Astrocyte (in vitro differentiated cells and primary cell): ENCODE data around the gene TJP1. TPM values are rescaled to one million over a fixed set of nuclear protein-coding genes. Genes with fewer than 3 reads are reported as not detected.

Source experiments
- DNase-seq: peaks from one replicate; pipeline ENCODE4 v3.0.0-alpha.2; 2010; ENCODE audit warnings: low read depth
- FAIRE-seq: peaks from 2 replicates; lab custom pipeline; 2011; peaks lifted over from hg19 to GRCh38; lab: Jason Lieb, UNC
- H2AFZ ChIP-seq: 2 replicates; pipeline ENCODE4 v1.6.0; 2012; ENCODE audit warnings: low read depth, low read length, inconsistent platforms
- H3K27ac ChIP-seq: 2 replicates; pipeline ENCODE4 v1.5.1; 2011; ENCODE audit warnings: low read depth, low read length, inconsistent platforms
- H3K27me3 ChIP-seq: 2 replicates; pipeline ENCODE4 v1.6.0; 2011; ENCODE audit warnings: low read length, inconsistent platforms; ENCODE audit not compliant: insufficient read depth
- H3K36me3 ChIP-seq: 2 replicates; pipeline ENCODE4 v1.5.1; 2011; ENCODE audit warnings: low read length, inconsistent platforms; ENCODE audit not compliant: insufficient read depth
- H3K4me1 ChIP-seq: 2 replicates; pipeline ENCODE4 v1.5.1; 2011; ENCODE audit warnings: low read length, inconsistent platforms; ENCODE audit not compliant: insufficient read depth
- H3K4me2 ChIP-seq: 2 replicates; pipeline ENCODE4 v1.6.0; 2012; ENCODE audit warnings: low read length, inconsistent platforms
- H3K4me3 ChIP-seq: 2 replicates; pipeline ENCODE4 v1.5.1; 2011; ENCODE audit warnings: low read depth, mild to moderate bottlenecking, low read length, inconsistent platforms; ENCODE audit not compliant: insufficient read depth
- H3K79me2 ChIP-seq: 2 replicates; pipeline ENCODE4 v1.6.0; 2012; ENCODE audit warnings: mild to moderate bottlenecking, low read length, inconsistent platforms; ENCODE audit not compliant: insufficient read depth
- H3K9ac ChIP-seq: 2 replicates; pipeline ENCODE4 v1.6.0; 2012; ENCODE audit warnings: mild to moderate bottlenecking, low read length, inconsistent platforms
- H3K9me3 ChIP-seq: 2 replicates; pipeline ENCODE4 v1.5.1; 2012; ENCODE audit warnings: low read depth, mild to moderate bottlenecking, low read length, inconsistent platforms; ENCODE audit not compliant: insufficient read depth
- H4K20me1 ChIP-seq: 2 replicates; pipeline ENCODE4 v1.6.0; 2012; ENCODE audit warnings: low read length, inconsistent platforms; ENCODE audit not compliant: insufficient read depth
- H3K27ac Mint-ChIP-seq: one replicate; pipeline ENCODE4 v1.8.0; 2021; ENCODE audit warnings: mild to moderate bottlenecking, mixed read lengths; ENCODE audit not compliant: unreplicated experiment
- H3K27me3 Mint-ChIP-seq: one replicate; pipeline ENCODE4 v1.8.0; 2021; ENCODE audit warnings: low read depth, mixed read lengths; ENCODE audit not compliant: unreplicated experiment
- H3K36me3 Mint-ChIP-seq: one replicate; pipeline ENCODE4 v1.8.0; 2021; ENCODE audit warnings: low read depth, mixed read lengths; ENCODE audit not compliant: unreplicated experiment
- H3K4me1 Mint-ChIP-seq: one replicate; pipeline ENCODE4 v1.8.0; 2021; ENCODE audit warnings: low read depth, mixed read lengths; ENCODE audit not compliant: unreplicated experiment
- H3K4me3 Mint-ChIP-seq: one replicate; pipeline ENCODE4 v1.8.0; 2021; ENCODE audit warnings: mild to moderate bottlenecking, moderate library complexity, mixed read lengths; ENCODE audit not compliant: unreplicated experiment
- H3K9me3 Mint-ChIP-seq: one replicate; pipeline ENCODE4 v1.8.0; 2021; ENCODE audit warnings: mild to moderate bottlenecking, mixed read lengths; ENCODE audit not compliant: unreplicated experiment
- CTCF ChIP-seq: IDR thresholded peaks from 2 replicates; pipeline ENCODE4 v1.5.1; 2011; ENCODE audit warnings: low read depth, mild to moderate bottlenecking, inconsistent platforms, low read length, moderate library complexity; ENCODE audit not compliant: insufficient read depth
- EZH2 ChIP-seq: IDR thresholded peaks from 2 replicates; pipeline ENCODE4 v1.6.1; 2012; ENCODE audit warnings: mild to moderate bottlenecking, low read length, inconsistent platforms; ENCODE audit not compliant: insufficient read depth
- total RNA-seq: library from RNA; stranded (reverse); gene quantifications from 2 replicates; pipeline ENCODE4 v1.2.1, GENCODE V29; 2021

TJP1 gene
- total RNA-seq, 1 donor from 2014 or later, result 137 TPM

DNA sequence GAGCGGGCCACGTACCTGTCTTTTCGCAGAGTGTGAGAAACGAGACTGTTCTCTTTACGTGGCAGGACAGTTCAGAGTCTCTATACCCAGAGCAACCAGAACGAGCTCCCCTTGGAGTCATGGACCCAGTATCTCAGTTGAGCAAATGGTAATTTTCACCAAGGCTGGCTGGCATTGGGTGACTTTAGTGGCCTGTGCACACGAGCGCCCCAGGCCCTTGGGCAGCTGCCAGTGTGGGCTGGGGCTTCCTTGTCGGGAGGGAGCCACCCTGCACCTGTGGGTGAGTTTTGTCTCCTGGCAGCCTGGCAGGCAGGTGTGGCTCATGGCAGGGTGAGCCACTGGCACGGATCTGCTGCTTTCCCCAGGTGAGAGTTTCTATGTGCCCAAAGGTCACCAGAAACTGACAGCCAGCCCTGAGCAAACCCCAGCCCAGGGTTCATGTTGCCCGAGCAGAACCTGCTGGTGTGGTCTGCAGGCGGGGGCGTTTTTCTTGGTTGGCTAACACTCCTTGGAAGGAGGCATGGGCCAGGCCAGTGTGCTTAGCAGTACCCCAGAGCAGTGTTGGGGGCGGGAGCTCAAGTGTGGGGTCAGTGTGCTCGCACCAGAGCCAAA, 135.0 kb downstream of the TJP1 start:
- no peak for TF ChIP-seq EZH2
- TF ChIP-seq CTCF, result no peak
- H3K4me2 ChIP-seq, result no peak overlapping the region
- FAIRE-seq, result no peak

DNA sequence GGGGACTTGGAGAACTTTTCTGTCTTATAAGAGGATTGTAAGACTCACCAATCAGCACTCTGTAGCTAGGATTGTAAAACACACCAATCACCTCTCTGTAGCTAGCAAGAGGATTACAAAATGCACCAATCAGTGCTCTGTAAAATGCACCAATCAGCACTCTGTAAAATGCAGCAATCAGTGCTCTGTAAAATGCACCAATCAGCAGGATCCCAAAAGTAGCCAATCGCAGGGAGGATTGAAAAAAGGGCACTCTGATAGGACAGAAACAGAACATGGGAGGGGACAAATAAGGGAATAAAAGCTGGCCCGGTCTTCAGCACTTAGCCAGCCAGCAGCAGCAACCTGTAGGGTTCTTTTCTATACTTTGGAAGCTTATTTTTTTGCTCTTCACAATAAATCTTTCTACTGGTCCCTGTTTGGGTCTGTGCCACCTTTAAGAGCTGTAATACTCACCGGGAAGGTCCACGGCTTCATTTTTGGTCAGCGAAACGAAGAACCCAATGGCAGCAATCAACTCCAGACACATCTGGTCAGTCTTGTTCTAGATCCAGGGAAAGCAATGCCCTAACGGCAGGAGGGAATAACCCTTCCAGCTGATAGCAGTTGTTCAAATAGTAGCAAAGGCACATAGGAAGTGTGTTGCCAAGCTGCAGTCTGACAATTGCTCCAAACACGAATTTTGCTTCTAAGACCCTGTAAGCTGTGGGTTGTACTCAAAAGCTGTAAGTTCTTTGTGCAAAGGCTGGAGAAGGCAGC, 135.6 kb downstream of the TJP1 start:
- no peak overlapping the region for H3K9ac ChIP-seq
- H2AFZ ChIP-seq, result no peak overlapping the region
- peaks cover 20% of the 10 kb centered on the region for H3K4me1 ChIP-seq
- Mint-ChIP-seq H3K4me1 (peaks cover 16% of the 10 kb centered on the region), H3K4me3 (no peak overlapping the region), H3K27ac (peak overlapping the region; percentile 55), H3K27me3 (no peaks in the 10 kb centered on the region), H3K9me3 (no peaks in the 10 kb centered on the region), H3K36me3 (peaks cover 5% of the 10 kb centered on the region)
- no peaks in the 10 kb centered on the region for H3K27me3 ChIP-seq
- no peaks in the 10 kb centered on the region for H3K9me3 ChIP-seq
- DNase-seq, result no peak
- H3K79me2 ChIP-seq, result no peaks in the 10 kb centered on the region
- H4K20me1 ChIP-seq, result no peaks in the 10 kb centered on the region
- FAIRE-seq, result no peak
- H3K4me2 ChIP-seq, result no peak overlapping the region
- no peaks in the 10 kb centered on the region for H3K36me3 ChIP-seq
- TF ChIP-seq CTCF, result no peak
- TF ChIP-seq EZH2, result no peak
- H3K4me3 ChIP-seq, result no peak overlapping the region
- no peak overlapping the region for H3K27ac ChIP-seq

More for the DNA sequence above, 135.0 kb downstream of the TJP1 start:
- Histone ChIP-seq H4K20me1 (no peaks in the 10 kb centered on the region), H2AFZ (no peak overlapping the region), H3K27me3 (no peaks in the 10 kb centered on the region), H3K9me3 (no peaks in the 10 kb centered on the region), H3K36me3 (no peaks in the 10 kb centered on the region), H3K4me3 (no peak overlapping the region), H3K9ac (no peak overlapping the region), H3K27ac (no peak overlapping the region), H3K4me1 (peaks cover 20% of the 10 kb centered on the region), H3K79me2 (no peaks in the 10 kb centered on the region)
- Mint-ChIP-seq H3K27me3 (no peaks in the 10 kb centered on the region), H3K4me3 (no peak overlapping the region), H3K27ac (no peak overlapping the region), H3K4me1 (peaks cover 17% of the 10 kb centered on the region), H3K9me3 (no peaks in the 10 kb centered on the region), H3K36me3 (peaks cover 5% of the 10 kb centered on the region)
- no peak for DNase-seq

GRCh38 chr15:29686079-29686425, 136.2 kb downstream of the TJP1 start:
- Mint-ChIP-seq H3K27ac (no peak overlapping the region), H3K9me3 (no peaks in the 10 kb centered on the region), H3K27me3 (no peaks in the 10 kb centered on the region), H3K4me1 (peaks cover 13% of the 10 kb centered on the region), H3K4me3 (no peak overlapping the region), H3K36me3 (peaks cover 5% of the 10 kb centered on the region)
- H3K79me2 ChIP-seq, result no peaks in the 10 kb centered on the region
- no peaks in the 10 kb centered on the region for H3K9me3 ChIP-seq
- H2AFZ ChIP-seq, result no peak overlapping the region
- no peak overlapping the region for H3K9ac ChIP-seq
- H4K20me1 ChIP-seq, result no peaks in the 10 kb centered on the region
- no peak for FAIRE-seq
- H3K4me3 ChIP-seq, result no peak overlapping the region
- no peaks in the 10 kb centered on the region for H3K36me3 ChIP-seq
- TF ChIP-seq CTCF (no peak), EZH2 (no peak)
- peak overlapping the region; percentile 49 for H3K4me2 ChIP-seq
- peaks cover 17% of the 10 kb centered on the region for H3K4me1 ChIP-seq
- no peak overlapping the region for H3K27ac ChIP-seq
- no peaks in the 10 kb centered on the region for H3K27me3 ChIP-seq
- DNase-seq, result no peak
